ENCODE measurements around the gene PTPRG. TPM values are rescaled to one million over a fixed set of nuclear protein-coding genes. Genes with fewer than 3 reads are reported as not detected.

The PTPRG gene
- total RNA-seq, 1 experiment from 2014 or later = 32.1 TPM

GRCh38 chr3:62119139-62119538 lies 557.8 kb downstream of the PTPRG start:
- DNase-seq (ENCODE audit: low read depth, low spot score) (no peak), ATAC-seq (no peak)
- Histone ChIP-seq H3K27me3 (ENCODE audit: insufficient read depth, low read length) (no peaks in the 10 kb centered on the region), H3K79me2 (ENCODE audit: insufficient read depth, low read length) (no peaks in the 10 kb centered on the region), H3K9me3 (ENCODE audit: control insufficient read depth in 1 of 2, insufficient read depth in 1 of 2, low read depth in 1 of 2, low read length in 2 of 2) (no peaks in the 10 kb centered on the region), H3K9me2 (ENCODE audit: insufficient read depth) (no peaks in the 10 kb centered on the region), H2AFZ (ENCODE audit: low read depth, low read length, poor library complexity, severe bottlenecking) (no peak overlapping the region), H3K4me2 (ENCODE audit: low read length) (no peak overlapping the region), H4K20me1 (ENCODE audit: insufficient read depth) (no peaks in the 10 kb centered on the region), H3K4me3 (replicated peaks in 1 of 2; ENCODE audit: low read depth in 1 of 2, low read length in 2 of 2) (no peak overlapping the region), H3K36me3 (ENCODE audit: control insufficient read depth in 1 of 2, insufficient read depth in 2 of 2, low read length in 2 of 2) (no peaks in the 10 kb centered on the region), H3K9ac (ENCODE audit: low read length) (no peak overlapping the region), H3K4me1 (ENCODE audit: control insufficient read depth in 1 of 2, insufficient read depth in 2 of 2, low read length in 2 of 2) (no peaks in the 10 kb centered on the region), H3K27ac (ENCODE audit: low read depth, low read length) (no peak overlapping the region)
- intact Hi-C loops (cut with micrococcal nuclease) = no loop called here
- no peak for TF ChIP-seq ZFX (IDR thresholded peaks at IDR 0.05)
- TF ChIP-seq RAD21 (IDR thresholded peaks at IDR 0.05; ENCODE audit: low read depth) = no peak
- no peak for TF ChIP-seq MAX (IDR thresholded peaks at IDR 0.05)
- TF ChIP-seq SIN3A (IDR thresholded peaks at IDR 0.05; ENCODE audit: low read depth) = no peak
- TF ChIP-seq JUND (IDR thresholded peaks at IDR 0.05) = no peak
- no peak for TF ChIP-seq FOSL1 (IDR thresholded peaks at IDR 0.05; ENCODE audit: low read depth)
- TF ChIP-seq CTCF (IDR thresholded peaks at IDR 0.05 in 2 of 3, conservative IDR thresholded peaks at IDR 0.05 in 1 of 3; ENCODE audit: borderline replicate concordance in 1 of 3, insufficient read depth in 1 of 3, low read depth in 2 of 3, low read length in 2 of 3) = no peak
- TF ChIP-seq TCF7L2 (IDR thresholded peaks at IDR 0.05; ENCODE audit: borderline replicate concordance, extremely low read depth, insufficient read depth, insufficient read length) = no peak
- no peak for TF ChIP-seq REST (IDR thresholded peaks at IDR 0.05; ENCODE audit: low read depth)
- no peak for TF ChIP-seq EGR1 (IDR thresholded peaks at IDR 0.05; ENCODE audit: low read depth)
- TF ChIP-seq SP1 (IDR thresholded peaks at IDR 0.05; ENCODE audit: low read depth) = no peak
- TF ChIP-seq SRF (IDR thresholded peaks at IDR 0.05; ENCODE audit: low read depth) = no peak
- TF ChIP-seq EZH2 (IDR thresholded peaks at IDR 0.05) = no peak
- TF ChIP-seq YY1 (IDR thresholded peaks at IDR 0.05; ENCODE audit: extremely low read depth, insufficient replicate concordance, low read depth, low read length) = no peak
- no peak for TF ChIP-seq CEBPB (IDR thresholded peaks at IDR 0.05; ENCODE audit: low read depth)
- TF ChIP-seq ZNF274 (IDR thresholded peaks at IDR 0.05; ENCODE audit: low read depth, low read length) = no peak
- no peak for TF ChIP-seq CBX3 (IDR thresholded peaks at IDR 0.05; ENCODE audit: low read depth)
- TF ChIP-seq ELF1 (IDR thresholded peaks at IDR 0.05; ENCODE audit: borderline replicate concordance, low read depth) = no peak
- BruUV-seq (replicated peaks) = no TSS peak
- ChIA-PET RAD21 (ENCODE audit: low non-redundant PET in 1 of 2, low total read pairs in 2 of 2, uncharacterized antibody in 2 of 2, unreplicated experiment in 2 of 2) (no interaction called here), POLR2A (no interaction called here), CTCF (no interaction called here)
